HEK293T (cell line): ENCODE results near the gene ZDHHC18.

Experiments
- CTCF ChIA-PET: fragments of 350-600 bp; formaldehyde crosslinking; extraction: SDS; loops from one replicate; lab custom pipeline; 2021; ENCODE audit warnings: antibody characterized with exemption, inconsistent platforms; lab: Yijun Ruan, JAX
- POLR2A ChIA-PET: fragments of 350-600 bp; formaldehyde crosslinking; extraction: SDS; loops from one replicate; lab custom pipeline; 2020; ENCODE audit warnings: antibody characterized with exemption, inconsistent platforms; lab: Yijun Ruan, JAX
- DNase-seq: peaks from one replicate; pipeline ENCODE4 v3.0.0; 2012; ENCODE audit warnings: mixed read lengths; ENCODE audit errors: extremely low spot score
- ARNT ChIP-seq: fragments of 450-650 bp; IDR thresholded peaks from 2 replicates; pipeline ENCODE4 v1.6.1; 2017; ENCODE audit warnings: mild to moderate bottlenecking
- BHLHE40 ChIP-seq: fragments of 450-650 bp; IDR thresholded peaks from 2 replicates; pipeline ENCODE4 v1.6.1; 2016; ENCODE audit warnings: mild to moderate bottlenecking, moderate library complexity, borderline replicate concordance
- CTBP1 ChIP-seq: fragments of 450-650 bp; IDR thresholded peaks from 2 replicates; pipeline ENCODE4 v1.6.1; 2016; ENCODE audit warnings: borderline replicate concordance
- ELF4 ChIP-seq: fragments of 450-650 bp; IDR thresholded peaks from 2 replicates; pipeline ENCODE4 v1.6.1; 2017; ENCODE audit warnings: antibody characterized with exemption
- FOXA1 ChIP-seq: fragments of 450-650 bp; IDR thresholded peaks from 2 replicates; pipeline ENCODE4 v1.6.1; 2016; ENCODE audit warnings: mild to moderate bottlenecking
- FOXK2 ChIP-seq: fragments of 450-650 bp; IDR thresholded peaks from 2 replicates; pipeline ENCODE4 v1.6.1; 2016; ENCODE audit warnings: mild to moderate bottlenecking
- FOXM1 ChIP-seq: fragments of 450-650 bp; IDR thresholded peaks from 2 replicates; pipeline ENCODE4 v1.6.1; 2017; ENCODE audit warnings: mild to moderate bottlenecking, borderline replicate concordance
- HDGF ChIP-seq: fragments of 450-650 bp; IDR thresholded peaks from 2 replicates; pipeline ENCODE4 v1.6.1; 2017; ENCODE audit warnings: antibody characterized with exemption, borderline replicate concordance
- L3MBTL2 ChIP-seq: fragments of 450-650 bp; conservative IDR thresholded peaks from 2 replicates; pipeline ENCODE4 v1.6.1; 2016; ENCODE audit warnings: mild to moderate bottlenecking
- LEF1 ChIP-seq: fragments of 450-650 bp; IDR thresholded peaks from 2 replicates; pipeline ENCODE4 v1.6.1; 2017; ENCODE audit warnings: mild to moderate bottlenecking, borderline replicate concordance
- NFRKB ChIP-seq: fragments of 450-650 bp; IDR thresholded peaks from 2 replicates; pipeline ENCODE4 v1.6.1; 2016; ENCODE audit warnings: mild to moderate bottlenecking, moderate library complexity
- SP1 ChIP-seq: fragments of 450-650 bp; IDR thresholded peaks from 2 replicates; pipeline ENCODE4 v1.6.1; 2017
- SUZ12 ChIP-seq: fragments of 450-650 bp; IDR thresholded peaks from 2 replicates; pipeline ENCODE4 v1.6.1; 2016; ENCODE audit warnings: mild to moderate bottlenecking
- TARDBP ChIP-seq: fragments of 450-650 bp; IDR thresholded peaks from 2 replicates; pipeline ENCODE4 v1.6.1; 2016
- ZNF384 ChIP-seq: fragments of 450-650 bp; IDR thresholded peaks from 2 replicates; pipeline ENCODE4 v1.6.1; 2016
- TF ChIP-seq, protein P1 (sequence below): fragments of 450-650 bp; IDR thresholded peaks from 2 replicates; pipeline ENCODE4 v1.6.1; 2016

The ZDHHC18 gene

DNA sequence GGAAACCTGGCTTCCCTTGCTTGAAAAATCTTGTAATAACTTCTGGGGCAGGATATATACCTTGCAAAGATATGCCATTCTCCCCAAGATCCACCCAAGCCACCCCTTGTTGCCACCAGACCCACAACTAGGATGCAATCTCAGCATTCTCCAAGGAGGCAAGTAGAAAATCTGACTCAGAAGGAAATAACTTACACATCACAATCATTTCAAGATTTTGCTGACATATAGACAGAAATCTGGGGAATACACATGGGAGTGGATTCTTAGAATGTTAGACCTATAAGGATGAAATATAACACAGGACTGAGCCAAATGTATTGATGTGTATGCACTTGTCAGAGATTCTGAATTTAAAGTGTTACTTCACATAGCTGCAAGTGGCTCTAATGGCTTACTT is 14.8 kb upstream of the ZDHHC18 start:
- no peak for DNase-seq
- POLR2A ChIA-PET = interaction anchor here (1.1 to 1.7 kb wide), 3 partner anchors 15 to 54 kb away, joined by 3 to 6 read pairs (median 4); partner anchors contain the start of gene ZDHHC18
- TF ChIP-seq ZNF384 (no peak), CTBP1 (no peak), SP1 (no peak), HDGF (no peak), FOXK2 (no peak), SUZ12 (no peak), NFRKB (no peak)
- TF ChIP-seq, protein P1, sequence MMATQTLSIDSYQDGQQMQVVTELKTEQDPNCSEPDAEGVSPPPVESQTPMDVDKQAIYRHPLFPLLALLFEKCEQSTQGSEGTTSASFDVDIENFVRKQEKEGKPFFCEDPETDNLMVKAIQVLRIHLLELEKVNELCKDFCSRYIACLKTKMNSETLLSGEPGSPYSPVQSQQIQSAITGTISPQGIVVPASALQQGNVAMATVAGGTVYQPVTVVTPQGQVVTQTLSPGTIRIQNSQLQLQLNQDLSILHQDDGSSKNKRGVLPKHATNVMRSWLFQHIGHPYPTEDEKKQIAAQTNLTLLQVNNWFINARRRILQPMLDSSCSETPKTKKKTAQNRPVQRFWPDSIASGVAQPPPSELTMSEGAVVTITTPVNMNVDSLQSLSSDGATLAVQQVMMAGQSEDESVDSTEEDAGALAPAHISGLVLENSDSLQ = no peak
- CTCF ChIA-PET = interaction anchor here (0.6 to 2.7 kb wide), 3 partner anchors 9 to 281 kb away, joined by 3 to 8 read pairs (median 3); no protein-coding TSS in a partner anchor

DNA sequence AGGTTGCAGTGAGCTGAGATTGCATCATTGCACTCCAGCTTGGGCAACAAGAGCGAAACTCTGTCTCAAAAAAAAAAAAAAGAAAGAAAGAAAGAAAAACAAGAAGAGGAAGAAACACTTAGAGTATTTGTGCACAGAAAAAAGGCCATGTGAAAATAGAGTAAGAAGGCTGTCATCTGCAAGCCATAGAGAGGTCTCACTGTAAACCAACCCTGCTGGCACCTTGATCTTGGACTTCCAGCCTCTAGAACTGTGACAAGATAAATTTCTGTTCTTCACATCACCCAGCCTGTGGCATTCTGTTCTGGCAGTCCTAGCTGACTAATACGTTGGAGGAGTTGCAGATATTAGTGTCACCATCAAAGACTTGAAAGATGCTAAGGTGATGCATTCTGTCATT is 12.1 kb upstream of the ZDHHC18 start:
- POLR2A ChIA-PET = no interaction called here
- CTCF ChIA-PET = no interaction called here
- TF ChIP-seq L3MBTL2 = no peak
- no peak for TF ChIP-seq FOXK2
- no peak for TF ChIP-seq SP1
- TF ChIP-seq CTBP1 = no peak
- TF ChIP-seq LEF1 = no peak
- no peak for DNase-seq

DNA sequence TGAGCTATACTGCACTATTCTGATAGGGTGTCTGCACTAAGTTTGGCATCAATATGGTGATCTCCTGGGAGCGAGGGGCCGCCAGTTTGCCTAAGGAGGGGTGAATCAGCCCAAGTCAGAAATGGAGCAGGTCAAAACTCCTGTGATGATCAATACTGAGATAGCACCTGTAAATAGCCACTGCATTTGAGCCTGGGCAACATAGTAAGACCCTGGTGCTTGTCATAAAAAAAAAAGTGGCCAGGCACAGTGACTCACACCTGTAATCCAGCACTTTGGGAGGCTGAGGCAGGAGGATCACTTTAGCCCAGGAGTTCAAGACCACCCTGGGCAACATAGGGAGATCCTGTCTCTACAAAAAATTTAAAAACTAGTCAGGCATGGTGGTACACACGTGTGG is 11.6 kb upstream of the ZDHHC18 start:
- TF ChIP-seq BHLHE40 (no peak), SUZ12 (no peak), HDGF (no peak), ZNF384 (no peak), L3MBTL2 (no peak), ARNT (no peak), LEF1 (no peak), FOXK2 (no peak), FOXA1 (no peak), ELF4 (no peak), FOXM1 (no peak), CTBP1 (no peak)
- TF ChIP-seq, protein P1 = no peak
- CTCF ChIA-PET = no interaction called here
- POLR2A ChIA-PET = interaction anchor here (0.6 kb wide), 1 partner anchor 26 kb away, joined by 3 read pairs; no protein-coding TSS in a partner anchor
- DNase-seq = no peak

DNA sequence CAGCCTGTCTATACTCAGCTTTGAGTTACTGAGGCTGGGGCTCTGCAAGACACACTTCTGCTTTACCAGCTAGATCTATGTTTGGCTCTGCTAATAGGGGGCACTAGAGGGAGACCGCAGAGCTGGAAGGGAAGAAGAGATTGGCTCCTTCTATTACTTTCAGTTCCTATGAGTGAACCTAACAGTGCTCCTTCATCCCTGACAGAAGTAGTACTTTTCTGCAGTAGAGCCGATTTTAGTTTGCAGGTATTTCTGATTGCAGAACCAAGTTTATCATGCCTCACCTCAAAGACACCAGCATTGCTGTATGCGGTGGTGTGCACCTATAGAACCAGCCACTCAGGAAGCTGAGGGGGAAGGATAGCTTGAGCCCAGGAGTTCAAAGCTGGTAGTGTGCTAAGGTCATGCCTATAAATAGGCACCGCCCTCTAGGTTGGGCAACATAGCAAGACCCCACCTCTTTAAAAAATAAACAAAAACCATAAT is 5.7 kb upstream of the ZDHHC18 start:
- TF ChIP-seq LEF1 (no peak), SUZ12 (no peak), FOXM1 (no peak), ARNT (no peak), ELF4 (no peak), BHLHE40 (no peak), FOXA1 (no peak), HDGF (no peak)
- ChIA-PET CTCF (interaction anchor here (0.6 to 1.0 kb wide), 2 partner anchors 9 to 21 kb away, joined by 3 read pairs; no protein-coding TSS in a partner anchor), POLR2A (interaction anchor here (0.6 to 1.1 kb wide), 3 partner anchors 33 to 69 kb away, joined by 3 to 4 read pairs (median 3); partner anchors contain the start of genes GPN2 and PIGV)
- DNase-seq = no peak

DNA sequence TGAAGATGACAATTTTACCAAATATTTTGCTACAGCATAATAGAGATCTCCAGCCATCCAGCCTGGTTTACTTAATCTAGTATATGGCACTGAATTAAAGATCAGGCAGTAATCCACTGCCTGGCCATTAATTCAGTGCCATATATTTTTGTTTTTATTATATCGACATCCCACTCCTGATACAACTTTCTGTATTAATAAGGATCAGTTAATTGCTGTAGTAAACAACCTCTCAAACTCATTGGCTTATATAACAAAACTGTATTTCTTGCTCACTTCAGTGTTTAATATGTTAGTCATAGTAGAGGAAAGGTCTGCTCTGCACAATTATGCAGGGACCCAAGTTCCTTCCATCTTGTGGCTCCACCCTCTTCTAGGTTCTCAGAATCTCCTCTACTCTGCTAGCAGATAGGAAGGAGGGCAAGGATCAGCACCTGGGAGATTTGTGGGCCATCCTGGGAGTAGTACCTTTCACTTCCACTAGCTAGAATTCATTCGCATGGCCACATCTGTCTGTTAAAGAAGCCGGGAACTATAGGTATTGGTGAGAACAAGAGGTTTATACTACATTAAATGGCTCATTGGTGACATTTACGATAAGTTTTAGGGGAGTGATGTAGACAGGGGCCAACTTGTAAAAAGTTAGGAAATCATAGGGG is 3.6 kb upstream of the ZDHHC18 start:
- CTCF ChIA-PET = no interaction called here
- POLR2A ChIA-PET = interaction anchor here (1.0 kb wide), 1 partner anchor 42 kb away, joined by 3 read pairs; no protein-coding TSS in a partner anchor
- DNase-seq = no peak
- TF ChIP-seq, protein P1 = no peak
- TF ChIP-seq TARDBP (no peak), HDGF (no peak)

DNA sequence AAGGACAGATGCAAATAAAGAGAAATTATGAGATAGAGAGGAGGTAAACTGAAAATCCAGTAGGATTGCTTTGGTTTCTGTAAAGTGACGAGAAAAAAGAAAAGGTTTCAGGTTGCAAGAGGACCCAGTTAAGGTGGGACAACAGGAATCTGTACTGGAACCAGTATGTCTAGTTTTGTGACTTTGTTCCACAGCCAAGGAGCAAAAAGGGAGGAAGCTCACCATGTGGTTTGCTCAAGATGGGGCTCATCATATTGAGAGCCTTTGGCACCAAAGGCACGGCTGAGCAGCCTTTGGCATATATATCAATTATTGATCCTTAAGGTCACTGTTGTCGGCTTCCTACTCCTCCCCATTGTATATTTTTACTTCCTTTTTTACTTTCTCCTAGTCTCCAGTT is 1.8 kb upstream of the ZDHHC18 start:
- ChIA-PET POLR2A (interaction anchor here (0.9 to 1.7 kb wide), 2 partner anchors 15 to 41 kb away, joined by 3 to 4 read pairs; no protein-coding TSS in a partner anchor), CTCF (no interaction called here)
- no peak for DNase-seq
- TF ChIP-seq FOXK2 (no peak), CTBP1 (no peak), SP1 (no peak), NFRKB (no peak), HDGF (no peak), LEF1 (no peak), ZNF384 (no peak), TARDBP (no peak), L3MBTL2 (no peak), BHLHE40 (no peak), ARNT (no peak), FOXM1 (no peak)
